Measurements from ENCODE around the gene HSPB7.
"Not testable (repeated sequence)": the region's sequence is repeated elsewhere in the genome, so short reads cannot be mapped to it uniquely, and the experiment has no call there.

The HSPB7 gene

GRCh38 chr1:16053781-16054502 lies 36.1 kb upstream of the HSPB7 start:
- Histone ChIP-seq H3K9ac (ENCODE audit: low read length) (no peak overlapping the region), H3K9me3 (ENCODE audit: insufficient read depth, low read length) (no peaks in the 10 kb centered on the region), H3K27ac (ENCODE audit: low read depth, low read length) (no peak overlapping the region), H4K20me1 (ENCODE audit: low read depth, low read length) (no peaks in the 10 kb centered on the region), H3K4me3 (ENCODE audit: insufficient read depth, low read length, poor library complexity, severe bottlenecking) (no peak overlapping the region), H3K4me2 (ENCODE audit: low read depth, low read length, poor library complexity, severe bottlenecking) (no peak overlapping the region), H2AFZ (ENCODE audit: low read depth, low read length, severe bottlenecking) (no peak overlapping the region), H3K36me3 (ENCODE audit: low read length) (no peaks in the 10 kb centered on the region), H3K79me2 (ENCODE audit: insufficient read depth, low read length) (no peaks in the 10 kb centered on the region), H3F3A (ENCODE audit: insufficient read depth) (no peaks in the 10 kb centered on the region), H3K9me2 (replicated peaks; ENCODE audit: insufficient read depth, low read length) (no peaks in the 10 kb centered on the region), H3K27me3 (ENCODE audit: low read length) (no peaks in the 10 kb centered on the region)
- no peak for TF ChIP-seq EZH2phosphoT487 (conservative IDR thresholded peaks at IDR 0.05; ENCODE audit: low read length)
- TF ChIP-seq, protein P1, sequence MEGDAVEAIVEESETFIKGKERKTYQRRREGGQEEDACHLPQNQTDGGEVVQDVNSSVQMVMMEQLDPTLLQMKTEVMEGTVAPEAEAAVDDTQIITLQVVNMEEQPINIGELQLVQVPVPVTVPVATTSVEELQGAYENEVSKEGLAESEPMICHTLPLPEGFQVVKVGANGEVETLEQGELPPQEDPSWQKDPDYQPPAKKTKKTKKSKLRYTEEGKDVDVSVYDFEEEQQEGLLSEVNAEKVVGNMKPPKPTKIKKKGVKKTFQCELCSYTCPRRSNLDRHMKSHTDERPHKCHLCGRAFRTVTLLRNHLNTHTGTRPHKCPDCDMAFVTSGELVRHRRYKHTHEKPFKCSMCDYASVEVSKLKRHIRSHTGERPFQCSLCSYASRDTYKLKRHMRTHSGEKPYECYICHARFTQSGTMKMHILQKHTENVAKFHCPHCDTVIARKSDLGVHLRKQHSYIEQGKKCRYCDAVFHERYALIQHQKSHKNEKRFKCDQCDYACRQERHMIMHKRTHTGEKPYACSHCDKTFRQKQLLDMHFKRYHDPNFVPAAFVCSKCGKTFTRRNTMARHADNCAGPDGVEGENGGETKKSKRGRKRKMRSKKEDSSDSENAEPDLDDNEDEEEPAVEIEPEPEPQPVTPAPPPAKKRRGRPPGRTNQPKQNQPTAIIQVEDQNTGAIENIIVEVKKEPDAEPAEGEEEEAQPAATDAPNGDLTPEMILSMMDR (IDR thresholded peaks at IDR 0.05; ENCODE audit: insufficient read depth, low read length, poor library complexity, severe bottlenecking): no peak

GRCh38 chr1:16051949-16052348 lies 34.1 kb upstream of the HSPB7 start:
- not testable (repeated sequence) for H3K9ac ChIP-seq (ENCODE audit: low read length); H3K4me3 ChIP-seq (ENCODE audit: insufficient read depth, low read length, poor library complexity, severe bottlenecking); H3K27ac ChIP-seq (ENCODE audit: low read depth, low read length); H4K20me1 ChIP-seq (ENCODE audit: low read depth, low read length); H3K4me2 ChIP-seq (ENCODE audit: low read depth, low read length, poor library complexity, severe bottlenecking); H3K36me3 ChIP-seq (ENCODE audit: low read length); H2AFZ ChIP-seq (ENCODE audit: low read depth, low read length, severe bottlenecking); H3K79me2 ChIP-seq (ENCODE audit: insufficient read depth, low read length); H3K27me3 ChIP-seq (ENCODE audit: low read length); H3K9me3 ChIP-seq (ENCODE audit: insufficient read depth, low read length); H3F3A ChIP-seq (ENCODE audit: insufficient read depth); H3K9me2 ChIP-seq (replicated peaks; ENCODE audit: insufficient read depth, low read length)

GRCh38 chr1:16051039-16051438 lies 33.2 kb upstream of the HSPB7 start:
- Histone ChIP-seq H3K4me3 (ENCODE audit: insufficient read depth, low read length, poor library complexity, severe bottlenecking) (no peak overlapping the region), H3K9me3 (ENCODE audit: insufficient read depth, low read length) (no peaks in the 10 kb centered on the region)
- no peak for TF ChIP-seq EZH2phosphoT487 (conservative IDR thresholded peaks at IDR 0.05; ENCODE audit: low read length)
- TF ChIP-seq, protein P1 (IDR thresholded peaks at IDR 0.05; ENCODE audit: insufficient read depth, low read length, poor library complexity, severe bottlenecking): no peak

GRCh38 chr1:16050328-16050727 lies 32.5 kb upstream of the HSPB7 start:
- Histone ChIP-seq H3K79me2 (ENCODE audit: insufficient read depth, low read length) (no peaks in the 10 kb centered on the region), H3K27ac (ENCODE audit: low read depth, low read length) (no peak overlapping the region), H3F3A (ENCODE audit: insufficient read depth) (no peaks in the 10 kb centered on the region), H2AFZ (ENCODE audit: low read depth, low read length, severe bottlenecking) (no peak overlapping the region), H3K36me3 (ENCODE audit: low read length) (no peaks in the 10 kb centered on the region), H3K9ac (ENCODE audit: low read length) (no peak overlapping the region), H3K4me3 (ENCODE audit: insufficient read depth, low read length, poor library complexity, severe bottlenecking) (no peak overlapping the region), H3K9me3 (ENCODE audit: insufficient read depth, low read length) (no peaks in the 10 kb centered on the region), H3K4me2 (ENCODE audit: low read depth, low read length, poor library complexity, severe bottlenecking) (no peak overlapping the region), H4K20me1 (ENCODE audit: low read depth, low read length) (no peaks in the 10 kb centered on the region), H3K27me3 (ENCODE audit: low read length) (no peaks in the 10 kb centered on the region), H3K9me2 (replicated peaks; ENCODE audit: insufficient read depth, low read length) (no peaks in the 10 kb centered on the region)
- TF ChIP-seq, protein P1 (IDR thresholded peaks at IDR 0.05; ENCODE audit: insufficient read depth, low read length, poor library complexity, severe bottlenecking): no peak
- TF ChIP-seq EZH2phosphoT487 (conservative IDR thresholded peaks at IDR 0.05; ENCODE audit: low read length): no peak

More at GRCh38 chr1:16051039-16051438, 33.2 kb upstream of the HSPB7 start:
- Histone ChIP-seq H3K27ac (ENCODE audit: low read depth, low read length) (no peak overlapping the region), H3F3A (ENCODE audit: insufficient read depth) (no peaks in the 10 kb centered on the region), H3K9me2 (replicated peaks; ENCODE audit: insufficient read depth, low read length) (no peaks in the 10 kb centered on the region), H4K20me1 (ENCODE audit: low read depth, low read length) (no peaks in the 10 kb centered on the region), H3K4me2 (ENCODE audit: low read depth, low read length, poor library complexity, severe bottlenecking) (no peak overlapping the region), H3K79me2 (ENCODE audit: insufficient read depth, low read length) (no peaks in the 10 kb centered on the region), H3K27me3 (ENCODE audit: low read length) (no peaks in the 10 kb centered on the region), H3K36me3 (ENCODE audit: low read length) (no peaks in the 10 kb centered on the region), H2AFZ (ENCODE audit: low read depth, low read length, severe bottlenecking) (no peak overlapping the region), H3K9ac (ENCODE audit: low read length) (no peak overlapping the region)
